ENCODE results near the gene GPRC5A.

GPRC5A gene

DNA sequence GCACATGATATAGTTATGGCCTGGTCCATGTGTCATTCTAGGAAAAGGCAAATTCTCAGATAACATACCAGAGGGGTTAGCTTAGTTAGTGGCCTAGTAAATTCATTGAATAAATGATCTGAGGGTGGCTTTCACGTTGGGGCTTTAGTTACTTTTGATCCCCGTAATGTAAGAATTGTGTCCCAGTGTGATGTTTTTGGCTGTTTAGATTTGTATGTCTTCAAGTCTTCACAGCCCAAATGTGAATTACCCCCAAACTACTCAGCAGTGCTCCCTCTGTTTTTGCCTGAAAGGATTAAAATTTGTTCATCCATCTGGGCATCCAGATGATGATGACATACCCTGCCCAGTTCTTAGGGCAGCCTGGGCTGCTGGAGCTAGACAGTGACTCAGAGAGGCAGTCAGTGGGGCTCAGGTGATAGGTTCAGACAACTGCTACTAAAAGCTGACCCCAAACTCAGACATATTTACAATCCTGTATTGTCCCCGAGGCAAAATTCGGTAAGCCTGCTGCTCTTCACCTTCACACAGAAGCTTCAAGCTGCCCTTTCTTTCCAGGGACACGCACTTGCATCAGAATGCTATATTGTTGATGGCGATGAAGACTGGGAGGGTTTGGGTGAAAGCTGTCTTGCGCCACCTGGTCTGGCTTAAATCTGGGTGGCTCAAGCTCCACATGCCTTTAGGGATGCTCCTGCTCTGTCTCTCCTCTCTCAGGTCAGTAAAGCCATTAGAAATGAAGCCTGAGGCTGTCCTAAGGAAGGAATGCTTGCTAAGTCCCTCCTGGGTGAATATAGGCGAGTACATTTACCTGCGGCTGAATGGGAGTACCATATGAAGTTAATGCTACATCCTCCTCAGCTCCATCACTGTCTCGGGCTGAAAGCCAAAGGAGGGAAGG, 50.3 kb downstream of the GPRC5A start:
- DNase-seq (ENCODE audit: low read depth, low spot score) = no peak

- DNase-seq (ENCODE audit: low read depth, low spot score) = no peak
Observed at GRCh38 chr12:12943586-12944260, 52.4 kb downstream of the GPRC5A start.

DNA sequence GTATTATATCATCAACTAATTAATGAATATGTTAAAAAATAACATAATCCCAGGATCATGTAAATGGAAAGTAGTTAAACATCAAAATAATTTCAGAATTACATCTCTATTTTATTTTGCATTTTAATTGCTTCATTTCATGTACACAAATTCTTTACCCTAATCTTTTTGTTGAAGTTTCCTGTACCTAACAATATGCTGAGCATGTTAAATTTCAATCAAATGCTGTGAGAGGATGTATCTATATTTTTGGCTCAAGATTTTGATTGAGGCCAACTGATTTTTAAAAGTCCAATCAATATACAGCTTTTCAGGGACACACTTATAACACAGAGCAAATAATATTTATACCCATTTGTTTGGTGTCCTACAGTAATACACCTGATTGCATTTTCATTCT, 54.2 kb downstream of the GPRC5A start:
- no peak for DNase-seq (ENCODE audit: low read depth, low spot score)

DNA sequence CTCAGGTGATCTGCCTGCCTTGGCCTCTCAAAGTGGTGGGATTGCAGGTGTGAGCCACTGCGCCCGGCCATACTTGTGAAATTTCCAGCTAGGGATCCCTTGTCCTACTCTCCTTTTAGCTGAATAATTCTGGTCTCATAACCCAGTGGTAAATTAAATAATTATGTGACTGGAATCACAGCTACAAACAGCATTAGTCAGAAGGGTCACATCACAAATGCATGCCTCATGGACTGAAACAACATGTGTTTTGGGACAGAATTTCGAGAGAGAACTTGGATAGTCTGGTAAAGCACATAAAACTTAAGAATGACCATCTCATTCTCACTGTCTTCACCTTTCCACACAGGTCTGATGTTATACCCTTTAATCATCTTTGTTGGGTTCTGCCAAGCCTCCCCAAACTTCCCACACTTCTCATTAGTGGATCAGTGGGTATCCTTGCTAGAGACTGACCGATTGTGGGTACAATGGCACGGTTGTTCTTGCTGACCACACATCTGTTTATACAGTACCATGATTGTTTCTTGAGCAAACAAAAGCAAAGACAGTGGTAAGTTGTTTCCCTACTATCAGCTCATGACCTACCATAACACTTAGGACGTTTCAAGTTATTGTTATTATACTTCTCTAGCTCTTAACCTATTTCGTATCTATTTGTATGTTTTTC, 55.5 kb downstream of the GPRC5A start:
- peak; percentile 38 for DNase-seq (ENCODE audit: low read depth, low spot score)

DNA sequence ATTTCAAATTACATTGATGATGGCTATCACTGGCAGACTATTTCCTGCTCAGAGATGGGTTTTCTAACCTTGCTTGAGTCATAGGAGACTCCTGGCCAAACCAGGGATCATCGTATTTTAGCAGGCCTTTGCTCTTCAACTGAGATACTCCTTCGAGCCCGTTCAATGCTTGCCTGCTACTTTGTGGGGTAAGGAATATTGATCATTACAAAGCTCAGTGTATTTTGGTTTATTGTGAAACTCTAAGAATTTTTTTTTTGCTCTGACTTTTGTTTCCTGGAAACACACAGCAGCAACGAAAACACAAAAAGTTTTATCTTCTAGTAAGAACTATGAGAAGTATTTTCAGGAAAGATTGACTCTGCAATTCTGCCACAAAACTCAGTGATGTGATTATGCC, 56.5 kb downstream of the GPRC5A start:
- DNase-seq (ENCODE audit: low read depth, low spot score) = no peak

DNA sequence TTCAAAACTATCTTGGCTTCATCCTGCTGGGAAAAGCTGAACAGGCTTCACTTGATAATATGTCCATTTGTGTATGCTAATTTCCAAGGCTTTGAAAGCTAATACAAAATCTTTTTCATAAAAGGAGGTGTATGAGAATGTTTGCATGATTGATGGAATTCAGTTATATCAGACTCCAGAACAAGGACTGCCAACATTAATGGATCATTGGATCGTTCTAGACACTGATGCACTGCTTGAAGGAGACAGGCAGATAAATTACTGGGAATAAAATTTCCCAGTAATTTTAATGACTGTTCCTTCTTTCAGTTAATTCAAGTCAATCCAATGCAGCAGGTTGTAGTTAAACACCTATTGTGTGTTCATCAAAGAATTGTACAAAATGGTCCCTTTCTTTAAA, 60.1 kb downstream of the GPRC5A start:
- no peak for DNase-seq (ENCODE audit: low read depth, low spot score)

DNA sequence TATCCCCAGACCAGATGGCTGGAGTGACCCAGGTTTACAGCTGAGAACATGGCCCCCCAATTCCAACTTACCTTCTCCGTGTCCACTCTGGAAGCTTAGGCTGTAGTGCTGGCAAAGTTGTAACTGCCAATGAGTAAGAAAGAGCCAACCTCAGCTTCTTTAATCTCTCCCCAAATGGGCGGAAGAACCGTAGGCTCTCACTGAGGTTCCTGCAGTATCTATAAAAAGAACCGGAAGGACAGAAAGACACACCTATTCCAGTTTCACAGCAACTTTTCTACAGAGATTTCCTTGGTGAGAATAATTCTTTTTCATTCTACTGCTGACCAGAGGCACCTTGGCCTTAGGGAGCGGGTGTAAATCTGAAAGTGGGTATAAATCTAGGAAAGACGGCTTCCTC, 60.7 kb downstream of the GPRC5A start, which contains the start of gene GPRC5D:
Gene GPRC5D, minus strand, starts transcription at position 135 of the 400 bp plus-strand sequence. CDS start 1,786 bp downstream, outside the sequence.
- no peak for DNase-seq (ENCODE audit: low read depth, low spot score)

- DNase-seq (ENCODE audit: low read depth, low spot score) = no peak
Observed at GRCh38 chr12:12954356-12954755, 63.0 kb downstream of the GPRC5A start.

- DNase-seq (ENCODE audit: low read depth, low spot score) = no peak
Observed at GRCh38 chr12:12954878-12955625, 63.7 kb downstream of the GPRC5A start.

GRCh38 chr12:12958886-12959285, 67.5 kb downstream of the GPRC5A start:
- DNase-seq (ENCODE audit: low read depth, low spot score) = no peak

DNA sequence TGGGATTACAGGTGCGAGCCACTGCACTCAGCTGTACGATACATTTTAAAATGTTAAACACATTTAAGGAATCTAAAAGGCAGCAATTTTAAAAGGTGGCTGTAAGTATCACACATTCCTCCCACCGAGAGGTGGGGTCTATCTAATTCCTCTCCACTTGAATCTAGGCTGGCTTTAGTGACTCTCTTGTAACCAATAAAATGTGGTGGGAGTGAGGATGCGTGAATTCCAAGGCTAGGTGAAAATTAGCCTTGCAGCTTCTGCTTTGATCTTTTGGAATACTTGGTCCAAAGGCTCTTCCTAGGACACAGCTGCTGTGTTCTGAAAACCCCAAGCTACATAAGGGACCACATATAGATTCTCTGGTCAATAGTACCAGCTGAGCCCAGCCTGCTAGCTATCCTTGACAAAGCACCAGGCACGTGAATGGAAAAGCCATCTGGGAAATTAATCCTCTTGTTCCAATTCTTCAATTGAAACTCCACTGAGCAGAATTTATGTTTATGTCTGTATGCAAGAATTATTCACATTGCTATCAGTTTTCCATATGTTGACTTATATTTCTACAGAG, 69.4 kb downstream of the GPRC5A start:
- DNase-seq (ENCODE audit: low read depth, low spot score) = no peak

- DNase-seq (ENCODE audit: low read depth, low spot score) = no peak
Observed at GRCh38 chr12:12964255-12964654, 72.9 kb downstream of the GPRC5A start.

DNA sequence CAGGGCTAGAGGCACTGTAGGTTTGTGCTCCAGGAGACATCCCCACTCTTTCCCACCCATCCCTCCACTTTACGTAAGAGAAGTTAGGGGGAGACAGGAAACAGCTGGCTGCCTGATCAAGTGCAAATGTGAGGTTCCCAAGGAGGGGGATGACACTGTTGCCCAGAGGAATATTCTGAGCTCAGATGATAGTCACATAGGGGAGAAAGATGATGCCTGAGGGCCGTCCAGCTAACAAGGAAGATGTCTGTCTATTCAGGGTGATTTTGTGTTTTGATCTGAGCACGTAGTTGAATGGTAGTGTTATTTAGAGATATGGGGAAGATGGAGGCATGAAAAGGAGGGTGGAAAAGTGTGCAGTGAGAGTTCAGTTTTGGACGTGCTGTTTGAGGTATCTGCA, 74.5 kb downstream of the GPRC5A start:
- DNase-seq (ENCODE audit: low read depth, low spot score) = no peak

Measured in astrocyte of the hippocampus (primary cell).